Measurements from ENCODE around the gene BTBD16.

GRCh38 chr10:122333037-122333436 lies 61.9 kb downstream of the BTBD16 start:
- TF ChIP-seq CTCF (IDR thresholded peaks at IDR 0.05) (no peak), POLR2A (IDR thresholded peaks at IDR 0.05) (no peak)
